ENCODE data around the gene DMXL2.
"Not testable (repeated sequence)": the region's sequence is repeated elsewhere in the genome, so short reads cannot be mapped to it uniquely, and the experiment has no call there.

DMXL2 gene

GRCh38 chr15:51658664-51659063, 36.1 kb upstream of the DMXL2 start:
- H3K27ac ChIP-seq: no peak overlapping the region
- no peak for TF ChIP-seq CTCF (conservative IDR thresholded peaks at IDR 0.05)
- TF ChIP-seq ZFX (IDR thresholded peaks at IDR 0.05): no peak

GRCh38 chr15:51655401-51656057, 33.0 kb upstream of the DMXL2 start:
- not testable (repeated sequence) for H3K27ac ChIP-seq

GRCh38 chr15:51652084-51652668, 29.6 kb upstream of the DMXL2 start:
- no peak for TF ChIP-seq CTCF (conservative IDR thresholded peaks at IDR 0.05)
- H3K27ac ChIP-seq: no peak overlapping the region

- H3K27ac ChIP-seq: no peak overlapping the region
- TF ChIP-seq CTCF (conservative IDR thresholded peaks at IDR 0.05): peak; percentile 87
- no peak for TF ChIP-seq ZFX (IDR thresholded peaks at IDR 0.05)
Measured at GRCh38 chr15:51649659-51650521, 27.3 kb upstream of the DMXL2 start.

- not testable (repeated sequence) for H3K27ac ChIP-seq
Measured at GRCh38 chr15:51648643-51649042, 26.1 kb upstream of the DMXL2 start.

GRCh38 chr15:51648101-51648500, 25.5 kb upstream of the DMXL2 start:
- not testable (repeated sequence) for H3K27ac ChIP-seq

GRCh38 chr15:51647128-51647562, 24.6 kb upstream of the DMXL2 start:
- H3K27ac ChIP-seq: no peak overlapping the region
- TF ChIP-seq CTCF (conservative IDR thresholded peaks at IDR 0.05) (no peak), ZFX (IDR thresholded peaks at IDR 0.05) (0 out of 2 replicates have a peak, but pooled peaks have one; percentile 18)

GRCh38 chr15:51642696-51643095, 20.1 kb upstream of the DMXL2 start:
- TF ChIP-seq ZFX (IDR thresholded peaks at IDR 0.05): no peak
- no peak for TF ChIP-seq CTCF (conservative IDR thresholded peaks at IDR 0.05)
- H3K27ac ChIP-seq: no peak overlapping the region
